Liver (tissue), 9 donors: ENCODE data around the gene PLA2G4F. TPM values are rescaled to one million over a fixed set of nuclear protein-coding genes. Genes with fewer than 3 reads are reported as not detected.

ENCODE experiments used
- DNase-seq: peaks from one replicate; pipeline ENCODE4 v3.0.0-alpha.2; 2017; ENCODE audit warnings: low spot score
- H3K27ac ChIP-seq, 2 donors: one replicate each; pipeline ENCODE4 v1.7.0; 2013; ENCODE audit warnings: inconsistent platforms in 2 of 2, low read length in 2 of 2, control low read depth in 1 of 2, low read depth in 1 of 2, mild to moderate bottlenecking in 1 of 2
- H3K27me3 ChIP-seq, 4 donors: one replicate each; pipeline versions ENCODE4 v1.6.1 to v1.7.0; 2013; ENCODE audit warnings: low read length in 3 of 4, inconsistent platforms in 1 of 4, mild to moderate bottlenecking in 1 of 4, moderate library complexity in 1 of 4; ENCODE audit not compliant: control insufficient read depth in 4 of 4, insufficient read depth in 4 of 4
- H3K36me3 ChIP-seq, 4 donors: one replicate each; pipeline versions ENCODE4 v1.6.1 to v1.7.0; 2013; ENCODE audit warnings: low read length in 3 of 4, mild to moderate bottlenecking in 3 of 4, low read depth in 1 of 4, moderate library complexity in 1 of 4; ENCODE audit not compliant: control insufficient read depth in 4 of 4, insufficient read depth in 3 of 4
- H3K4me1 ChIP-seq, 4 donors: one replicate each; pipeline versions ENCODE4 v1.6.1 to v1.7.0; 2013; ENCODE audit warnings: low read length in 3 of 4, mild to moderate bottlenecking in 3 of 4, moderate library complexity in 1 of 4; ENCODE audit not compliant: control insufficient read depth in 4 of 4, insufficient read depth in 4 of 4
- H3K4me3 ChIP-seq, 3 donors: one replicate each; pipeline versions ENCODE4 v1.6.1 to v1.7.0; 2013; ENCODE audit warnings: low read length in 3 of 3, control low read depth in 1 of 3, low read depth in 1 of 3, mild to moderate bottlenecking in 1 of 3
- H3K9ac ChIP-seq, 2 donors: one replicate each; pipeline ENCODE4 v1.7.0; 2013; ENCODE audit warnings: low read length in 2 of 2, mild to moderate bottlenecking in 2 of 2, moderate library complexity in 2 of 2, control low read depth in 1 of 2, low read depth in 1 of 2
- H3K9me3 ChIP-seq, 4 donors: one replicate each; pipeline versions ENCODE4 v1.6.1 to v1.7.0; 2013; ENCODE audit warnings: low read length in 3 of 4; ENCODE audit not compliant: control insufficient read depth in 4 of 4
- ATF3 ChIP-seq: IDR thresholded peaks from 2 replicates; pipeline ENCODE4 v1.6.1; 2016; ENCODE audit warnings: antibody characterized with exemption
- CTCF ChIP-seq: fragments of 150-350 bp; IDR thresholded peaks from 2 replicates; pipeline ENCODE4 v1.5.1; 2017; ENCODE audit warnings: improper control_type of control experiment, low read depth, low read length; ENCODE audit not compliant: missing input control
- EGR1 ChIP-seq, 2 donors: IDR thresholded peaks; 2 replicates each; pipeline ENCODE4 v1.6.1; 2016 to 2018; ENCODE audit warnings: antibody characterized with exemption in 2 of 2, low read depth in 2 of 2
- FOXA1 ChIP-seq: IDR thresholded peaks from 2 replicates; pipeline ENCODE4 v1.6.1; 2016; ENCODE audit warnings: antibody characterized with exemption
- FOXA2 ChIP-seq: IDR thresholded peaks from 2 replicates; pipeline ENCODE4 v1.6.1; 2016; ENCODE audit warnings: antibody characterized with exemption
- GABPA ChIP-seq, 2 donors: IDR thresholded peaks in 1 of 2; conservative IDR thresholded peaks in 1 of 2; 2 replicates each; pipeline ENCODE4 v1.6.1; 2016; ENCODE audit warnings: antibody characterized with exemption in 2 of 2, mild to moderate bottlenecking in 1 of 2, moderate library complexity in 1 of 2
- HNF4A ChIP-seq, 2 donors: conservative IDR thresholded peaks; 2 replicates each; pipeline ENCODE4 v1.6.1; 2016; ENCODE audit warnings: antibody characterized with exemption in 2 of 2, mild to moderate bottlenecking in 2 of 2
- HNF4G ChIP-seq: IDR thresholded peaks from 2 replicates; pipeline ENCODE4 v1.6.1; 2016; ENCODE audit warnings: antibody characterized with exemption
- JUND ChIP-seq, 2 donors: IDR thresholded peaks; 2 replicates each; pipeline ENCODE4 v1.6.1; 2016; ENCODE audit warnings: antibody characterized with exemption in 2 of 2
- NR2F2 ChIP-seq: IDR thresholded peaks from 2 replicates; pipeline ENCODE4 v1.6.1; 2016; ENCODE audit warnings: antibody characterized with exemption
- REST ChIP-seq: IDR thresholded peaks from 2 replicates; pipeline ENCODE4 v1.6.1; 2016; ENCODE audit warnings: antibody characterized with exemption, mild to moderate bottlenecking
- SP1 ChIP-seq: IDR thresholded peaks from 2 replicates; pipeline ENCODE4 v1.6.1; 2018; ENCODE audit warnings: antibody characterized with exemption, mild to moderate bottlenecking
- TAF1 ChIP-seq: conservative IDR thresholded peaks from 2 replicates; pipeline ENCODE4 v1.6.1; 2016; ENCODE audit warnings: antibody characterized with exemption, mild to moderate bottlenecking
- YY1 ChIP-seq: IDR thresholded peaks from 2 replicates; pipeline ENCODE4 v1.6.1; 2016; ENCODE audit warnings: antibody characterized with exemption, mild to moderate bottlenecking
- WGBS: extraction: QIAGEN DNeasy Blood & Tissue Kit; methylation state at CpG from one replicate; pipeline ENCODE4 v1.1.7; 2013; 5-methylcytosine and 5-hydroxymethylcytosine counted together
- polyA plus RNA-seq, 2 donors: library from polyadenylated mRNA; stranded (reverse) in 1 of 2; unstranded in 1 of 2; fragments of 200-250 nt in 1 of 2; fragments of >200 nt in 1 of 2; fragmentation: Nextera tagmentation in 1 of 2; extraction: Ambion mirVana in 1 of 2; gene quantifications; one replicate each; pipeline versions ENCODE4 v1.2.1 to v1.2.3, GENCODE V29; 2013 to 2015
- total RNA-seq, 2 donors: library from RNA; depleted of rRNA; stranded (reverse); fragments of >200 nt; gene quantifications; one replicate each; pipeline ENCODE4 v1.2.3, GENCODE V29; 2014
- TF ChIP-seq, protein P1 (sequence below): IDR thresholded peaks from 2 replicates; pipeline ENCODE4 v1.6.1; 2016; ENCODE audit warnings: antibody characterized with exemption
- TF ChIP-seq, protein P2 (sequence below): IDR thresholded peaks from 2 replicates; pipeline ENCODE4 v1.6.1; 2016; ENCODE audit warnings: antibody characterized with exemption
- donor health status: healthy.
- donor health status: healthy.
- donor health status: healthy.
- donor health status: healthy.
- donor health status: healthy.

The PLA2G4F gene
- total and polyA plus RNA-seq, 4 donors, result not detected

- Histone ChIP-seq H3K36me3 (no peaks in the 10 kb centered on the region), H3K9me3 (no peaks in the 10 kb centered on the region), H3K9ac (no peak overlapping the region), H3K4me3 (no peak overlapping the region), H3K4me1 (no peaks in the 10 kb centered on the region), H3K27me3 (no peaks in the 10 kb centered on the region), H3K27ac (no peak overlapping the region)
- TF ChIP-seq REST (no peak), CTCF (no peak), GABPA (IDR thresholded peaks at IDR 0.05 in 1 of 2, conservative IDR thresholded peaks at IDR 0.05 in 1 of 2) (no peak)
- no peak for DNase-seq
- 90% methylated on average over 12 of the region's 12 CpGs for WGBS
Observed at GRCh38 chr15:42148808-42149492, 7.5 kb downstream of the PLA2G4F start.

GRCh38 chr15:42147431-42147735 is 9.1 kb downstream of the PLA2G4F start:
- Histone ChIP-seq H3K9ac (no peak overlapping the region), H3K9me3 (no peaks in the 10 kb centered on the region), H3K27me3 (no peaks in the 10 kb centered on the region), H3K27ac (no peak overlapping the region), H3K4me3 (no peak overlapping the region), H3K36me3 (no peaks in the 10 kb centered on the region), H3K4me1 (no peaks in the 10 kb centered on the region)
- TF ChIP-seq EGR1 (IDR thresholded peaks at IDR 0.05; ENCODE audit: low read depth in 2 of 2), result no peak
- TF ChIP-seq, protein P1, sequence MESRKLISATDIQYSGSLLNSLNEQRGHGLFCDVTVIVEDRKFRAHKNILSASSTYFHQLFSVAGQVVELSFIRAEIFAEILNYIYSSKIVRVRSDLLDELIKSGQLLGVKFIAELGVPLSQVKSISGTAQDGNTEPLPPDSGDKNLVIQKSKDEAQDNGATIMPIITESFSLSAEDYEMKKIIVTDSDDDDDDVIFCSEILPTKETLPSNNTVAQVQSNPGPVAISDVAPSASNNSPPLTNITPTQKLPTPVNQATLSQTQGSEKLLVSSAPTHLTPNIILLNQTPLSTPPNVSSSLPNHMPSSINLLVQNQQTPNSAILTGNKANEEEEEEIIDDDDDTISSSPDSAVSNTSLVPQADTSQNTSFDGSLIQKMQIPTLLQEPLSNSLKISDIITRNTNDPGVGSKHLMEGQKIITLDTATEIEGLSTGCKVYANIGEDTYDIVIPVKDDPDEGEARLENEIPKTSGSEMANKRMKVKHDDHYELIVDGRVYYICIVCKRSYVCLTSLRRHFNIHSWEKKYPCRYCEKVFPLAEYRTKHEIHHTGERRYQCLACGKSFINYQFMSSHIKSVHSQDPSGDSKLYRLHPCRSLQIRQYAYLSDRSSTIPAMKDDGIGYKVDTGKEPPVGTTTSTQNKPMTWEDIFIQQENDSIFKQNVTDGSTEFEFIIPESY, result no peak
- no peak for TF ChIP-seq JUND (IDR thresholded peaks at IDR 0.05)
- no peak for TF ChIP-seq FOXA1
- no peak for TF ChIP-seq NR2F2
- TF ChIP-seq REST, result no peak
- no peak for TF ChIP-seq FOXA2
- TF ChIP-seq ATF3, result no peak
- no peak for TF ChIP-seq TAF1
- TF ChIP-seq YY1, result no peak
- no peak for TF ChIP-seq CTCF
- TF ChIP-seq, protein P2, sequence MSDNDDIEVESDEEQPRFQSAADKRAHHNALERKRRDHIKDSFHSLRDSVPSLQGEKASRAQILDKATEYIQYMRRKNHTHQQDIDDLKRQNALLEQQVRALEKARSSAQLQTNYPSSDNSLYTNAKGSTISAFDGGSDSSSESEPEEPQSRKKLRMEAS, result no peak
- no peak for TF ChIP-seq GABPA (IDR thresholded peaks at IDR 0.05 in 1 of 2, conservative IDR thresholded peaks at IDR 0.05 in 1 of 2)
- no peak for TF ChIP-seq SP1
- no peak for TF ChIP-seq HNF4G
- TF ChIP-seq HNF4A (conservative IDR thresholded peaks at IDR 0.05), result no peak
- WGBS, result 97% methylated on average over 4 of the region's 4 CpGs
- no peak for DNase-seq
